Measurements from ENCODE around the gene SETDB2. TPM values are rescaled to one million over a fixed set of nuclear protein-coding genes. Genes with fewer than 3 reads are reported as not detected.

Gene SETDB2
- total RNA-seq, 1 donor from 2014 or later = 14.3 TPM

DNA sequence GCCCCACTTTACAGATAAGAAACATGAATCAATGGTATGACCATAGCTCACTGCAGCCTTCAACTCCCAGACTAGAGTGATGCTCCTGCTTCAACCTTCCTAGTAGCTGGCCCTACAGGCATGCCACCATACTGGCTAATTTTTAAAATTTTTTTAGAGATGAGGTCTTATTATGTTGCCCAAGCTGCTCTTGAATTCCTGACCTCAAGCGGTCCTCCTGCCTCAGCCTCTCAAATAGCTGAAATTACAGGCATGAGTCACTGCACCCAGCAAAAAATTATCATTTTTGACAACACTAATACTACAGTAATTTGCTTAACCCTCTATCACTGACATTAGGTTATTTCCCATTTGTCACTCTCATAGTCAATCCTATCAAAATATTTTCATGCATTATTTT, 15.0 kb upstream of the SETDB2 start:
- intact Hi-C loops (cut with micrococcal nuclease) = no loop called here

DNA sequence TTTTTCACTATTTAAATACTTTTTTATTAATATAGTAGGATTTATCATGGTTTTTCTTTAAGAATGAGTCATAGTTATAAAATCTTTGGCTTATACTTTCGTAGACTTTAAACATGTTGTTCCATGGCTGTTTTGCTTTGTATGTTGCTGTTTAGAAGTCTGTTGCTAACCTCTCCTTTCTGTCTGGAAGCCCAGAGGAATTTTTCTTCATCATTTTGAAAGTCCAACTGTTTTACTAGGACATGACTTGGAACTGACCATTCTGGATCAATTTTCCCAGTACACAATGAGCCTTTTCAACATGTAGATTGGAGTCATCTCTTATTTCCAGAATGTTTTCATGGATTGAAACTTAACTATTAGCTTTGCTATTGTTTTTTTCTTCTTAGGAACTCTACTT, 8.1 kb upstream of the SETDB2 start:
- intact Hi-C loops (cut with micrococcal nuclease) = no loop called here

DNA sequence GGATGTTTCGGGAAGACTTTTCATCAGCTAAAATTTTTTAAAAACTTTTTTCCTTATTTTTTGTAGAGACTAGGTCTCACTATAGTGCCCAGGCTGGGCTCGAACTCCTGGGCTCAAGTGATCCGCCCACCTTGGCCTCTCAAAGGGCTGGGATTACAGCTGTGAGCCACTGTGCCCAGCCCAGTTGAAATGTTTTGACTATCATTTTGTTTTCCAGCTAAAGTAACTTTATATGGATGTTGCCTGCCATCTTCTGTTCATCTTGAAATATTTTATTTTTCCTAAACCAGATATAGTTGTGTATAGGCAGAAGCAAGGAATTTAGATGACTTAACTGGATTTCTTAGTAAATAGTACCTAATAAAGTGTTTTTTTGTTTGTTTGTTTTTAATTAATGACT, 7.2 kb upstream of the SETDB2 start:
- intact Hi-C loops (cut with micrococcal nuclease) = no loop called here

DNA sequence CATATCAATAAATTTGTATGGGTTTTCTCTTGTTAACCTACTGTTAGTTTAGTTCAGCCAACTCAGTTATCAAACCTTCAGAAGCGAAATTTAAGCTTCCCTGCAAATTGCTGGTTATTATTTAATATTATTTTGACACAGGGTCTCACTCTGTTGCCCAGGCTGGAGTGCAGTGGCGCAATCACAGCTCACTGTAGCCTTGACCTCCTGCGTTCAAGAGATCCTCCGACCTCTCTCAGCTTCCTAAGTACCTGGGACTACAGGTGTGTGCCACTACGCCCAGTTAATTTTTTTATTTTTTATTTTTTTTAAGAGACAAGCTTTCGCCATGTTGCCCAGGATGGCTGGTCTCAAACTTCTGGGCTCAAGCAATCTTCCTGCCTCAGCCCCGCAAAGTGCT, 6.4 kb upstream of the SETDB2 start:
- intact Hi-C loops (cut with micrococcal nuclease) = no loop called here

DNA sequence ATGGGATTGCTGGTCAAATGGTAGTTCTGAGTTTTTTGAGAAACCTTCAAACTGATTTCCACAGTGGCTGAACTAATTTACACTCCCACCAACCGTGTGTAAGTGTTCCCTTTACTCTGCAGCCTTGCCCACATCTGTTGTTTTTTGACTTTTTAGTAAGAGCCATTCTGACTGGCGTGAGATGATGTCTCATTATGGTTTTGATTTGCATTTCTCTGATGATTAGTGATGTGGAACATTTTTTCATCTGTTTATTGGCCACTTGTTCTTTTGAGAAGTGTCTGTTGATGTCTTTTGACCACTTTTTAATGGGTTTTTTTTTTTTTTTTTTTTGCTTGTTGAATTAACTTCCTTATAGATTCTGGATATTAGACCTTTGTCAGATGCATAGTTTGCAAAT, 4.5 kb upstream of the SETDB2 start:
- intact Hi-C loops (cut with micrococcal nuclease) = loop anchor here (5.0 to 10.0 kb wide), 7 partner anchors 292 to 1453 kb away; partner anchors contain the start of gene TRIM13

DNA sequence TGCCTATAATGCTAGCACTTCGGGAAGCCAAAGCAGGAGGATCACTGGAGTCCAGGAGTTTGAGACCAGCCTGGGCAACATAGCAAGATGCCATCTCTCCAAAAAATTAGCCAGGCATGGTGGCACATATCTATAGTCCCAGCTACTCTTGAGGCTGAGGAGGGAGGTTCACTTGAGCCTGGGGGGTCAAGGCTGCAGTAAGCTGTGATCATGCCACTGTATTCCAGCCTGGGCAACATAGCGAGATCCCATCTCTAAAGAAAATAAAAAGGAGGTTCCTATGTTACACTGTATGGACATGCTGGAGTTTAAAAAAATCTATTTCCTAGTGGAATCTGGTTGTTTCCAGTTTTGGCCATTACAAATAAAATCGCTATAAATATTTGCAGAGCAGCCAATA, 2.8 kb upstream of the SETDB2 start:
- intact Hi-C loops (cut with micrococcal nuclease) = loop anchor here (5.0 to 10.0 kb wide), 7 partner anchors 294 to 1451 kb away; partner anchors contain the start of gene TRIM13

DNA sequence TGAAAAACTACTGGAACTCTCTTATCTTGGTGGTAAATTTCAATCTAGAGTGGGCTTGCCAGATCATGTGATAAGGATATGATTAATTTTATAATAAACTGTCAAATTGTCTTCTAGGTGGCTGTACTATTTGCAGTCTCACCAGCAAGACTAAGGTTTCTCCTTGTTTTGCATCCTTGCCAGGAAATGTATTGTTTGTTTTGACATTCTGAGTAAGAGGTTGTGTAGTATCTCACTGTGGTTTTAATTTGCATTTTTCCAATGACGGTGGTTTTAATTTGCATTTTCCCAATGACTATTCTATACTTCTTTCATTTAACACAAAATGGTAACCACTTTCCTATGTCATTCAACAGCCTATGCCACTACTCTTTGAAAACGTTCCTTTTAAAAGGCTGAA, 2.2 kb upstream of the SETDB2 start:
- intact Hi-C loops (cut with micrococcal nuclease) = loop anchor here (5.0 to 10.0 kb wide), 7 partner anchors 295 to 1450 kb away; partner anchors contain the start of gene TRIM13

DNA sequence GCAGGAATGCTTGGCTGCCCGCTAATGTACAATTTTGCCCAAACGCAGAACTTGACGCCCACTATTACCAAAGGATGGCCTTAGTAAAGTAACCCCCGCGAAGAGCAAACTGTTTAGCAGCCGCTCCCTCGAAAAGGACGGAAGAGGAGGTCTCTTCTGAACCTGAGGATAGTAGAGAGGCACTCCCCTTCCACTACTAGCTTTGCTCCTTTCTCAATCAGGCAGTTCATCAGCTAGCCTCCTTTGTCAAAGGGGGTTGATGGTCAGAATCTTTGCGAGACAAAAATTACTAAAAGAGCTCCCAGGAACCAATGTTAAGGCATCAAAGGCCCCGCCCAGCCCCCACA, 744 bp upstream of the SETDB2 start:
- intact Hi-C loops (cut with micrococcal nuclease) = loop anchor here (5.0 to 10.0 kb wide), 7 partner anchors 296 to 1449 kb away; partner anchors contain the start of gene TRIM13

DNA sequence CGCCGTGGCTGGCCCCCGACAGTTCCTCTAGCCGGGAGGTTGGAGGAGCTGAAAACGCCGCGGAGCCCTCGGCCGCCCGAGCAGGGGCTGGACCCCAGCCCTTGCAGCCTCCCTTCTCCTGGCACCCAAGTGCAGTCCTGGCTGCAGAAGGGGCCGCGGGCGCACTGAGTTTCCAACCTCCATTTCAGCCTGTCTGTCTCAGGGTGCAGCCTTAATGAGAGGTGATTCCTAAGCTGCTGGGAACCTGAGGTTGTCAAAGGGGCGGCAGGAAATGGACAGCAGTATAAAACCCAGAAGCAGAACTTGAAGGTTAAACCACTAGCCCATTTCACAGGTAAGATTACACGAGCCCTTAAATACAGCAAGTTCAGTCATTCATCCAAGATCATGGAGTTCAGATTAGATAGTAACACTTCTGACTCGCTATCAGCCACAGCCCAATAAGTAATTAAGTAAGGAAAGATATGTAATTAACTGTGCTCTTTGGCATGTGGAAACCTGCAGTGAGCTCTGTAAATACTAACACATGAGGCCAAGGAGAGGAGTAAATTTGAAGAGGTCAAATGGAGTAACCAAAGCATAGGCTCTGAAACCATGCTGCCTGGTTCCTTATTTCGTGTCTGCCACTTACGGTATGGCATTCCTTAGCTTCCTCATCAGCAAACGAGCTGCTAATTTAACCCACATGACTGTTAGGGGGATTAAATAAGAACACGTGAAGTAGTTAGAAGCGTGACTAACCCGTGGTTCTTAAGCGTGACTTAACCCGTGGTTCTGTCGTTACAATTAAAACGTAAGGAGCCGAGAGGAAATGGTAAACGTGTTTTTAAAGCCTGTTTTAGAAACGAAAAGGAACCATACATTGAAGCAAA, 686 bp downstream of the SETDB2 start:
- intact Hi-C loops (cut with micrococcal nuclease) = loop anchor here (1.0 to 10.0 kb wide), 24 partner anchors 10 to 1448 kb away; partner anchors contain the start of genes CDADC1, EBPL, NUDT15 and PHF11

DNA sequence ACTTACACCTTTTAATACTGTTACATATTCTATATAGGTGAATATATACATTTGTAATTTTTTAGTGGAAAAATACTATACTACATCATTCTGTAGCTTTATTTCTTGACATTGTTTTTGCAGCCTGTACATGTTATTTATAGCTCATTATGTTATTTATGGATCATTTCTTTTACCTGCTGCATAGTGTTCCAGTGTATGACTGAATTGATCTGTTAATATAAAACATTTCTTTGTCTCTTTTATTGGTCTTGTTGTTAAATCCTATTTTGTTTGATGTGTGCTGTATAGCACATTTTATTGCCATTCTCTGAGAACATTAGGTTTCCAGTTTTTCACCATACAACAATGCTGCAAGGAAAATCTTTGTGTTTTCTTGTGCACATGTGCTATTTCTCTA, 2.4 kb downstream of the SETDB2 start:
- intact Hi-C loops (cut with micrococcal nuclease) = loop anchor here (10.0 kb wide), 2 partner anchors 562 to 798 kb away; no protein-coding TSS in a partner anchor

DNA sequence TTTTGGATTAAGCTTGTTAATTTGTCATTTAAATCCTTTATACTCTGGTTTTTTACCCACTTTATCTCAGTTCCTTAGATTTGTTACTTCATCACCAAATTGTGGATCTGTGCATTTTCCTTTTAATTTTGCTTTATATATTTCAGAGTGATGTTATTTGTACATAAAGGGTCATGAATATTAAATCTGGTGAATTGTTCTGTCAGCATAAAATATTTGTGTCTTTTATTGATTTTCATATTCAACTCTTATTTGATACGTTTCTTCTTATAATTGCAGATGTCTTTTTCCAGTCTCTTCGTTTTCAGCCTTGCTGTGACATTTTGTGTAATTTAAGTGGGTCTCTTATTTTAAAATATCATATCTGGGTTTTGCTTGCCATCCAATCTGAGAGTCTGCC, 4.7 kb downstream of the SETDB2 start:
- intact Hi-C loops (cut with micrococcal nuclease) = loop anchor here (10.0 kb wide), 2 partner anchors 564 to 796 kb away; no protein-coding TSS in a partner anchor

DNA sequence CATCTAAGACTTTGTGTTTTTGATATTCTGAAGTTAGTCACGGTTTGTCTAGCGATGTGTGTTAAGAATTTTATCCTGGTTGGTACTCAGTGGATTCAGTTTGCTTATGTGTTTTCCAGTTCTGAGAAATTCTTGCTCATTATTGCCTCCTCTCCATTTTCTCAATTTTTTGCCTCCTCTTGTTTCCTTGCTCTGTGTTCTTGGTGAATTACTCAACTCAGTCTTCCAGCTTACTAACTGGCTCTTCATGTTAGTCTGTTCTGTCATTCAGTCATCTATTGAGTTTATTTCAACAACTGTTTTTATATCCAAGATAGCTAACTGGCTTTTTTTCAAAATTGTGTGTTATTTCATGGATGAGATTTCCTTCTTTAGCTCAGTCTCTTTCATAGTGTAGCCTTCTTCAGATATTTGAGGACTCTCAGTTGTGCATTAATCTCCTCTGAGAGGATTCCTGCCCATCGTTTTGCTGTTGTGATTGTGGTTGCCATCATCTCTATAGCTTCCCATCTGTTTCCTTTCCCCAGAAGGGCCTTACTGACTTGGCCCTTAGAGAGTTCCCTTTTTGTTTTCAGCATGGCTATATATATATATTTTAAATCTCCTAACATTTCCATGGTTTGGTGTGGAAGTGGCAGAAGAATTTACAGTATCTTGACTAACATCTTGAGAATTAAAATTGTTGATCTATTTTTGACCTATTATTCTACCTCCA, 6.2 kb downstream of the SETDB2 start:
- intact Hi-C loops (cut with micrococcal nuclease) = loop anchor here (5.0 kb wide), 1 partner anchor 958 kb away; no protein-coding TSS in a partner anchor

DNA sequence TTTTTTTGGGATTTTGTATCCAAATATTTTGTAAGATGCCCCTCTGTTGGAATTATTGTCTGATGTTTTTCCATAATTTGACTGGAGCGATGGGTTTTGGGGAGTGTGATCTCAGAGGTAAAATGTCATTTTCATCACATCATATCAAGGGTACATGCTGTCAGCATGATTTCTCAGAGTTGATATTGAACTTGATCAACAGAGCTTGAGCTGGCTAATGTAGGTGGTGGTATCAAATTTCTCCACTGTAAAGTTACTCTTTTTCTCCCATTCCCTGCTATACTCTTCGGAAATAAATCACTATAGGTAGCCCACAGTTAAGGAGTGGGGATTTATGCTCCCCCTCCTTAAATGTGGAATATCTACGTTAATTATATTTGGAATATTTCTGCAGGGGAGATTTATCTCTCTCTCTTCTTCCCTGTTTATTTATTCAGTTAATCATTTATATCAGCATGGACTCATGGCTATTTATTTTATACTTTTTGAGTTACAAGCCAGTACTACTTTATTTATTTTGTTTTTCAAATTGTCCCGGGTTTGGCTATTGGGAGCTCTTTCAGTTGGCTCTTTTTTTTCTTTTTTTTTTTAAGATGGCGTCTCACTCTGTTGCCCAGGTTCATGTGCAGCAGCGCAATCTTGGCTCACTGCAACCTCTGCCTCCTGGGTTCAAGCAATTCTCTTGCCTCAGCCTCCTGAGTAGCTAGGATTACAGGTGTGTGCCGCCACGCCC, 8.8 kb downstream of the SETDB2 start:
- intact Hi-C loops (cut with micrococcal nuclease) = loop anchor here (5.0 kb wide), 1 partner anchor 961 kb away; no protein-coding TSS in a partner anchor

DNA sequence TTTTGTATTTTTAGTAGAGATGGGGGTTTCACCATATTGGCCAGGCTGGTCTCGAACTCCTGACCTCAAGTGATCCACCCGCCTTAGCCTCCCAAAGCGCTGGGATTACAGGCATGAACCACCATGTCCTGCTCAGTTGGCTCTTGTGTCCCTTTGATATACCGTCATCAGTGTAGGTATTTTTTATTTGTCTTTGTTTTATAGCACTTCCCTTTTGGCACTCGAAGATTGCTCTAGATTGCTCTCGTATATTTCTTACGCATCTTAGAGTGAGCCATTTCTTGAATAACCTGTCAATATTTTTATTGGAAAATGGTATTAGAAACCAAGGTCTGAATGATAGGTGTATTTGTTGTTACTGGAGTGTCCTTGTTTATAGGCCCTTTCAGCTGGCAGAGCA, 9.4 kb downstream of the SETDB2 start:
- intact Hi-C loops (cut with micrococcal nuclease) = loop anchor here (5.0 kb wide), 1 partner anchor 961 kb away; no protein-coding TSS in a partner anchor

DNA sequence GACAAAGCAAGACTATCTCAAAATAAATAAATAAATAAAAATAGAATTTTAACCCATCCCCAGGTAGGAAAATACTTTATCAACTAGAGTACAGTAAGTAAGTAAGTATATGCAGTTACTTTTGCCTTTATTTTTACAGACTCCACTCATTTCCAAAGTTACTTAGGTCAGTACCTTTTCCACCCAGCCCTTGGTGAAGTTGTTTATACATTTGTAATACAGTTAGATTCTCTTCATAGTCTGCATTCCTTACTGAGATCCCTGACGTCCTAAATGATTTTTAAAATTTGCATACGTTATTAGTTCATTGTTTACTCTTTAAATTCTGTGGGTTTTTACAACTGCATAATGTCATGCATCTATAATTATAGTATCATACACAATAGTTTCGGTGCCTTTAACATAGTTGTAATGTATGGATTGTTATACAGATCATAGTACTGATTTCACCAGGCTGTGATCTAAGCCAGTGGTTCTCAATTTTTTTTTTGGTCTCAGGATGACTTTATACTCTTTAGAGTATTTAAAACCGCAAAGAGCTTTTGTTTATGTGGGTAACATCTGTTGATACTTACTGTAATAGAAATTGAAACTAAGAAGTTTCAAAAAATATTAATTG, 10.4 kb downstream of the SETDB2 start:
- intact Hi-C loops (cut with micrococcal nuclease) = loop anchor here (1.0 to 5.0 kb wide), 2 partner anchors 10 to 962 kb away; partner anchors contain the start of genes CAB39L and SETDB2

DNA sequence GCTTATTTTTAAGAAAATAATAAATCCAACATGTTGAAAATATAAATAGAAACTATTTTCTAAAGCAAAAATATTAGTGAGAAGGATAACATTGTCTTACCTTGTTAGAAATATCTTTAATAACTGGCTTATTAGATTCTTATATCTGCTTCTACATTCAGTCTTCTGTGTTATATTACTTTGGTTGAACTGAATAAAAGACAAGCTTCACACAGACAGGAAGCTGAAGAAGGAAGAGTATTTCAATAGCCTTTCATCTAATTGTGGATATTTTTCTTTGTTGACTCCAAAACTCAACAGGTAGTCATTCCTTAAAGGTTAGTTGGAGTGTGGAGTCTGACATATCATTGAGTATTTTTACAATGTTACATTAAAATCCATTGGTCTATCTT, 10.9 kb downstream of the SETDB2 start:
- intact Hi-C loops (cut with micrococcal nuclease) = no loop called here

DNA sequence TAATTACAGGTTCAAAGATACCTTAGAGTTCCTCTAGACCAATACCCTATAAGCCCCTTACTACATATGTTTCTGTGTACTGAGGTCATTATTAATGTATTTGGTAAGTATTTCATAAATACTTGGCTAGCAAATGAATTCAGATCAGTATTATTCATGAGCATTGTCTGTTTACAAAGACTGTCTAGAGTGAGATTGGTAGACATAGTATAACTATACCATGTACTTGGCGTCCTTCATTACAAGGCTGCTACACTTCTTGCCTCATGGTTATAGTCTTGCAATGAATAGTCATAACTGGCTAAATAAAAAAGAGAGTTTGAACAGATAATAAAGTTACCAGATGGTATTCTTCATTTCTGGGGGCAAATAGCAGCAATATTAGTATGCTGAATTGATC, 12.1 kb downstream of the SETDB2 start:
- intact Hi-C loops (cut with micrococcal nuclease) = no loop called here

DNA sequence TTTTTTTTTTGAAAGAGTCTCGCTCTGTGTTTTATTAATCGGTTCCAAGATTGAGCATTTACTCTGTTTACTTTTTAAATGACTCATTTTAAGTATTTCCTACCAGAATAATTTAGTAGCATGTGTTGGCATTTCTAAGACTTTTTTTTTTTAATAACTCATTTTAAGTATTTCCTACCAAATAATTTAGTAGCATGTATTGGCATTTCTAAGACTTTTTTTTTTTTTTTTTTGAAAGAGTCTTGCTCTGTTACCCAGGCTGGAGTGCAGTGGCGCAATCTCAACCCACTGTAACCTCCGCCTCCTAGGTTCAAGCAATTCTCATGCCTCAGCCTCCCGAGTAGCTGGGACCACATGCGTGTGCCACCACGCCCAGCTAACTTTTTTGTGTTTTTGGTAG, 13.1 kb downstream of the SETDB2 start:
- intact Hi-C loops (cut with micrococcal nuclease) = no loop called here

DNA sequence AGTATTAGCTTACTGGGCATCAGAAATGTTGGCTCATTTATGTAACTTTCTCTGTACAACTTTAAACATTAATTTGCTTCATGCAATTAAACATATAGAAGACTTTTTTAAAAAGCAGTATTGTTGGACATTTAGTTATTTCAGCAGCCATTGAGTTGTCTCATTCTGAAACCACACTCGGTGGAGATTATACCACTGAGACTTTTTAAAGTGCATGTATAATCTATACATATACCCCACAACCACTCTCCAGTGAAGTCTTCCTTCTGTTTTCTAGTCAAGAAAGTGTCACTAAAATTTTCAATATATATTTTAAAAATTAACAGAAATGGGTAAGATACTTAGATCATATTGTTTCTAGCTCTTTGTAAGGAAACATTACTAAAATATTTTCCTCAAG, 15.5 kb downstream of the SETDB2 start:
- intact Hi-C loops (cut with micrococcal nuclease) = no loop called here

DNA sequence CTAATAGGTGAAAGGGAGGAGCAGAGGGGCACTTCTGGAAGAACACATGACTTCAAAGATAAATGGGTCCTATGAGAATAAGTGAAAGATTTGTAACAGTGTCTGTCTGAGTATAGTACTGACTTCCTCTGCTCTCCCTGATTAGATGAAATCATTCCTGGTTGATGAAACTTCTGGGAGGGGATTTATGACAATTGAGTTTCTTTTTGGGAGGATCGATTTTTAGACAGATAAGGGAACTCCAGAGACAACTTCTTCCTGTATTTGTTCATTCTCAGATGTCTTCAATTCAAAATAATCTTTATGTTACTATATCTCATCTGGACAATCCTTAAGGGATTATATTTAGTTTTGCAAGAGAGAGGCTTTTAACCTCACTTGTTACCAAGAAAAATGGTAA, 20.0 kb downstream of the SETDB2 start:
- intact Hi-C loops (cut with micrococcal nuclease) = no loop called here
